ENCODE data around the gene TPM2.

TPM2 gene

DNA sequence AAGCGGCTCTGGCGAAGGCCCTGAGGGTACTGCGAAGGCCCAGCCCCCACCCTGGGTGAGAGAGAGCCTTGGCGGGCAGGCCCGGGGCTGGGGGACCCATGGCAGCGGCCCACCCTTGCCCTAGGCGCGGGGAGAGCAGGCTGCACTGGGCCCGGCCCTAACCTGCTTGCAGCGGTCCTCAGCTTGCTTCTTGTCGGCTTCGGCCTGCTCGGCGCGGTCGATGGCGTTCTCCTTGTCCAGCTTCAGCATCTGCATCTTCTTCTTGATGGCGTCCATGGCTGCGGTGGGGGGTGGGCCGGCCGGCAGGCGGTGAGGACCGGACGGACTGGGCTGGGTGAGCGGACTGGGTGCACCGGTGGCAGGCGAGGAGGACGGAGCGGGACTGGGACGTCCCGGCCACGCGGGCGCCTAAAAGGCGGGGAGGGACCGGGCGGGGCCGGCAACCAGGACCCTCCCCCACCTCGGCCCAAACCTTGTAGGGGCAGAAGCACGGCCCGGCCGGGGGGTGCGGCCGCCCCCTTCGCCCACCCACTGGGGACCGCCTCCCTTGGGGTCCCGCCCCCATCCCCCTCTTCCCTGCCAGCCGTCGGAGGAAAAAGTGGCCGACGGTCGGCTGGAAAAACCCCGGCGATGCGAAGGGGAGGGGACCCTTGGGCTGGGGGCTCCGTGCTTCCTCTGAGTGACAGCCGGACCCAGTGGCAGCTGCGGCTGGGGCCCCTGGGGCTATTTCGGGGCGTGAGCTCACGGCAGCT is at the start of gene TPM2:
TSS of gene TPM2 (minus strand) at position 384 of the 752 bp plus-strand sequence. CDS start at position 276, 108 bp downstream.
- DNase-seq, result no peak

DNA sequence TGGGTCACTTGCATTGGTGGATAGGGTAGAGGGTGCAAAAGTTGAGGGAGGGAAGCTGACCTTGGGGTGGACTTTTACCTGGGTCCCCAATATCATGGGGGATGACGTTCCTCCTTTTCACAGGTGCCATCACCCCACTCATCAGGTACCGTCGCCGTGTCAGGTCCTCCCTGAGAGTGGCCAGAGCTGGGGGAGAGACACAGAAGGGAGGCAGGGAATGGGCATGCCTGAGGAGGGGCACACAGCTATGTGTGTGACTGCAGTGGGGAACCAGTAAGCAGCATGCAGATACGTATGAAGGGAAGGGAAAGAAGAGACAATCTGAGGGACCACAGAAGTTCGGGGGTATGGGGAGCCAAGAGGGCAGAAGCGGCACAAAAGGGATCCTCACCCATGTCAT is 49.2 kb upstream of the TPM2 start:
- DNase-seq, result no peak

DNA sequence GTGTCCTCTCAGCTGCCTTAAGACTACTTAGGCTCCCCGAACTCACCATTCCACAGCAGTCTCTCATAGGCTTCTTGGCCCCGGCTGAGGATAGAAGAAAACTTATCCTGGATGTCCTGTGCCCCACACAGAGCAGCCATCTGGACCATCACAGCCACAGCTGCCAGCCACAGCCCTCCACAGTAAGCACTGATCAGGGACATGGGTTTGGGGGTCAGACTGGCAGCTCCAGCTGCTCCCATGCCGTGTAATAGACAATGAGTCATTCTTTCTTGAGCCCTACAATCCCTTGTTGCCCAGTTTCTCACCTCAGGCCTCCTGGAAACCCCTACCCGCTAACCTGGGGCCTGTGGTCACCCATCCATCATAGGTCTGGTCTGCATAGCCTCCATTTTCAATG is 48.5 kb upstream of the TPM2 start:
- DNase-seq, result no peak

DNA sequence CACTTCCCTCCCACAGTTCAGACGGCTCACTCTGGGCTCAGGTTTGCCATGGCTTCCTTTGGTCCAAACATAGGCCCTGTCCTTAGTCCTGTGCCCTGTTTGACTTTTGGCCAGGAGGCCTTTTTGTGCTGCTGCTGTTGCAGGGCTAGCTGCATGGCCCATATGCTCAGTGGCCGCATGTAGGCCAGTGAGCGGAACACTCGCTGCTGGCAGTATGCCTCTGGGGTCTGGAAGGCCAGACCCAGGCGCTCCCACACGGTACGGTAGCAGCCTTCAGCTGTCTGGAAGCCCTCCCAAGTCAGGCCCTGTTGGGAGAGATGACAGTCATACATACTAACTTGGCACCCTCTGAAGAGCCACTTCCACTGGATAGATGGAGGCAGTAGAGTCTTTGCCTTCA is 47.4 kb upstream of the TPM2 start:
- no peak for DNase-seq

DNA sequence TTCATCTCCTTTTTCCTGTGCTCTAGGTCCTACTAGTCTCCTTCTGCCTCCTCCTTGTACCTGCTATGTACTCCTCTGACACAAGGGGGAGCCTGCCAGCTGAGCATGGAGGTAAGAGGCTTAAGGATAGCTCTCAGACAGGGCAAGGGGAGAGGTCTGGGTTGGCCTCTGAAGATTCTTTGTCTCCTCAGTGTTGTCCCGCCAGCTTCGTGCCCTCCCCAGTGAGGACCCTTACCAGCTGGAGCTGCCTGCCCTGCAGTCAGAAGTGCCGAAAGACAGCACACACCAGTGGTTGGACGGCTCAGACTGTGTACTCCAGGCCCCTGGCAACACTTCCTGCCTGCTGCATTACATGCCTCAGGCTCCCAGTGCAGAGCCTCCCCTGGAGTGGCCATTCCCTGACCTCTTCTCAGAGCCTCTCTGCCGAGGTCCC is 46.5 kb upstream of the TPM2 start:
- DNase-seq, result peak; percentile 65

DNA sequence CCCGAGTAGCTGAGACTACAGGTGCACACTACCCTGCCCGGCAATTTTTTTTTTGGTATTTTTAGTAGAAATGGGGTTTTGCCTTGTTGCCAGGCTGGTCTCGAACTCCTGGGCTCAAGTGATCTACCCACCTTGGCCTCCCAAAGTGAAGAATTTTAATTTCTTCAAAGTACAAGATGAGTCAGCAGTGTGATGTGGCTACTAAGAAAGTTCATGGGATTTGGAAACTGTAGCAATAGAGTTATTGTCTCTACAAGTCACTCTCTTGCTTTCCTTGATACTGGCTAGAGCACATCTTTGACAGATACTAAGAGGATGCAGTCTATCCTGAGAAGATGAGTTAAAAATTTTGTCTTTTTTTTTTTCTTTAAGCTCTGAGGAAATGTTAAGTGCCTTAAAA is 44.4 kb upstream of the TPM2 start:
- no peak for DNase-seq

DNA sequence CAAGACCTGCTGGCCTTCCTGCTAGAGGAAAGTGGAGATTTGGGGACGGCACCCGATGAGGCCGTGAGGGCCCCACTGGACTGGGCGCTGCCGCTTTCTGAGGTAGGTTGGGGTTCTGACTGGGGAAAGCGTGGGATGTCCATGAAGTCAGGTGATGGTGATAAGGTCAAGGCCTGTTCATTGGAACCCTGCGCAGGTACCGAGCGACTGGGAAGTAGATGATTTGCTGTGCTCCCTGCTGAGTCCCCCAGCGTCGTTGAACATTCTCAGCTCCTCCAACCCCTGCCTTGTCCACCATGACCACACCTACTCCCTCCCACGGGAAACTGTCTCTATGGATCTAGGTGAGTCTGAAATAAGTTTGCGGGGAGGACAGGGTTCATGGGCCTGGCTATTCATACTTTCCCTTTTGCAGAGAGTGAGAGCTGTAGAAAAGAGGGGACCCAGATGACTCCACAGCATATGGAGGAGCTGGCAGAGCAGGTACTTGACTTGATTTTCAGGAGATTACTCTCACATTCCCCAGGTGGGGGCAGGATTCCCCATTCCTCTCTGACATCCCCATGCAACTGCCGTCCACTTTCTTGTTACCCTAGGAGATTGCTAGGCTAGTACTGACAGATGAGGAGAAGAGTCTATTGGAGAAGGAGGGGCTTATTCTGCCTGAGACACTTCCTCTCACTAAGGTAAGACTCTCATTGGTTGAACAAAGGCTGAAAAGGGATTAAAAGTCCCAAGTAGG is 43.2 kb upstream of the TPM2 start:
- DNase-seq, result peak; percentile 47

DNA sequence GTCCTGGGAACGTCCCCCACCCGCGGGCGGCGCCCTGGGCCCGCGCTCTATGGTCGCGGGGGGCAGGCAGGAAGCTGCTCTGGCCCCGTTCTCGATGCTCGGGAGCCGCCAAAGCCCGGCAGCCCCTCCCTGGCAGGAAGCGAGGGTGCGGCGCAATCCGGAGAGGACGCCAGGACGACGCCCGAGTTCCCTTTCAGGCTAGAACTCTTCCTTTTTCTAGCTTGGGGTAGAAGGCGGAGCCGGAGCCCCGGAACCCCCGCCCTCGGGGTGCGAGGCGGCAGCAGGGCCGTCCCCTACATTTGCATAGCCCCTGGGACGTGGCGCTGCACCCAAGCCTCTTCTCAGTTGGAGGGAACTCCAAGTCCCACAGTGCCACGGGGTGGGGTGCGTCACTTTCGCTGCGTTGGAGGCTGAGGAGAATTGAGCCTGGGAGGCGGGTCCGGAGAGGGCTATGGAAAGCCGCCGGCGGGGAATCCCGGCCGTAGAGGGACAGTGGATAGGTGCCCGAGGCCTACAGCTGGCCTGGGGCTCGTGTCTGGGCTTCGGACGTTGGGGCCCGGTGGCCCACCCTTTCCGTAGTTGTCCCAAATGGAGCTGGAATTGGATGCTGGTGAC is 42.6 kb upstream of the TPM2 start, which contains the start of the genes CREB3 and TLN1:
TSS of gene CREB3 (plus strand) at position 482 of the 615 bp plus-strand sequence. CDS start at position 589, 107 bp downstream.
TSS of gene TLN1 (minus strand) at position 11 of the 615 bp plus-strand sequence. CDS start 6,501 bp downstream, outside the sequence.
- DNase-seq, result peak; percentile 98

DNA sequence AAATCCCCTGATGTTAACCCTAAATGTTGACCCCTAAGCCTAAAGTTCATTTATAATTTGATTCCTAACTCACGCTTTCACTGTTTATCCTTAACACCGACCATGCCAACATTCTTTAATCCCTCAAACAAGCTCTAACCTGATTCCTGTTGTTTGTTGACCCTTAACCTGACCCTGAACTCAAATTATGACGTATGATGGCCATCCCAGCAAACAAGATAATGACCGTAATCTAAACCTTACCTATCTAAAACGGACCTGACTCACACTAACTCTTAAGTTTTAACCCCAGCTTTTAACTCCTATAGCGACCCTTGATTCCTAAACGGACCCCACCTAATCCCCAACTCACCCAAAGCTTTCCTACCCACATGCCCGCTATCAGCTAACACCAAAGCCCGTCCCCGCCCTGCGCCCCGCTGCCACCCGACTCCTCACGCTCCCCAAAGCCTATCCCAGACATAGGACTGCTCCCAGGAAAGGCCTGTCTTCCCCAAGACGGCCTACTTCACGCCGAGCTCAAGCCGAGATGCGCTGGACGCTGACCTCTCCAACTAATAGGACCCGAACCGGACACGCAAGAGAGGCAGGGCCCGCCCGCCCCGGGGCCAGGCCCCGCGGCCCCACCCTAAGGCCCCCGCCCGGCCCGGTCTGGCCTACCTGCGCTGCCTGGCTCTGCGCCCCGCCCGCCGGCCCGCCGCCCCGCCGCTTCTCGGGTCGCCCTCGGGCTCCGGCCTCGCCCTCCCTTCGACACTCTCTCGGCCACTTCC is 41.9 kb upstream of the TPM2 start:
- DNase-seq, result peak; percentile 30

DNA sequence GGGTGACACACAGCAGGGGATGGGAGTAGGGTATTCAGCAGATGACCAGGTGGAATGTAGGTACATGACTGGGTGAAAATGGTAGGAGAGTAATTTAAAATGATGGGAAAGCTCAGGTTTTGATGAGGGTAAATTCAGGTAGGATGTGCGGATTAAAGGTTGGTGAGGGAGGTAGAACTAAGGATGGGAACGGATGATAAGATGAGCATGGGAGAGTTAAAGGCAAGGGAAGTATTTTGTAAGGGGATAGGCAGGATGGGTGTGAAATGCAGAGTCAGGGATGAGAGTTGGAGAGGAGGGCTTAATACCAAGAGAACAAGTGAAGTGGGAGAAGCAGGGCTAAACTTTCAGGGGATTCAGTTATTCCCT is 40.7 kb upstream of the TPM2 start:
- no peak for DNase-seq

DNA sequence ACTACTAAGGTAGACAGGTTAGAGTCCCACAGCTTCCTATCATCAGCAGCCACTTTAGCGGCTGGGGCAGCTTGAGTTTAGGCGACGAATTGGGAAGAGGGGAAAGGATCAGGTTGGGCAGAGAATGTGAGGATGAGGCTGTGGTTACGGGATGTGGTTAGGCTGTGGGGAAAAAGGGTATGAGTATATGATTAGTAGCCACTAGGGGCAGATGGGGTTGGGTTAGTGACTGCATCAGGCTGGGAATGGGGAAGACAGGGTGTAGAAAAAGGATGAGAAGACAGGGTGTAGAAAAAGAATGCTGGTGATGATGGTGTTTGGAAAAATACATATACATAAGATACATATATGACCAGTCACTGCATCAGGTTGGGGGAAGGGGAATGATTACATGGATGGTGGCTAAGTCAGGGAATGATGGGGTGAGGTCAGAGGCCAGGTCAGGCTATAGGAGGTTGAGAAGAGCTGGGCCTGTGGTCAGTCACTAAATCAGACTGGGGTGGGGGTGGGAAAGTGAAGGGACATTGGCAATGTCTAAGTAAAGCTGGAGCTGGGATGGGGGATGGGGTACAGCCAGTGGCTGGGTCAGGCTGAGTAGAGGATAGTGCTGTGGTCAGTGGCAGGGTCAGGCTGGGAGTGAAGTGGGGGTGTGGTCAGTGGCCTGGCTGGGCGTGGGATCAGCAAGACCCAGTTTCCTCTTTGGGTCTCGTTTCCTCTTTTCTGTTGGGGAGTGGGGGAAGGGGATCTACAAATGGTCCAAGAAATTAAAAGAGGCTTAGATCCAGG is 40.2 kb upstream of the TPM2 start:
- peak; percentile 11 for DNase-seq

DNA sequence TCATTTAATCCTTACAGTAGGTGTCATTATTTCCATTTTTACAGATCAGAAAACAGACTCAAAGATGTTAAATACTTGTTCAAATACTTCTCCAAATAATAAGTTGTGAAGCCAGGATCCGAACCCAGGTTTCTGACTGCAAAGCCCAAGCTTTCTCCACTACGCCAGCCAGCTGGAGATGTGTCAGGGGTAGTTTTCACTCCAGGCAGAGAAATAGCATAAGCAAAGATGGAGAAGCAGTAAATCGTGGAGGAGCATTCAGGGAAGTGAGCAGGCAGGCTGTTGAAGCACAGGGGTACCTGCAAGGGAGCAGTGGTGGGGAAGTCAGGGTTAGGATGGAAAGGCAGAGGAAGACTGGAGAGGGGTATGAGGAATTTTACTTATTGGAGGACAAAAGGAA is 39.4 kb upstream of the TPM2 start:
- no peak for DNase-seq

DNA sequence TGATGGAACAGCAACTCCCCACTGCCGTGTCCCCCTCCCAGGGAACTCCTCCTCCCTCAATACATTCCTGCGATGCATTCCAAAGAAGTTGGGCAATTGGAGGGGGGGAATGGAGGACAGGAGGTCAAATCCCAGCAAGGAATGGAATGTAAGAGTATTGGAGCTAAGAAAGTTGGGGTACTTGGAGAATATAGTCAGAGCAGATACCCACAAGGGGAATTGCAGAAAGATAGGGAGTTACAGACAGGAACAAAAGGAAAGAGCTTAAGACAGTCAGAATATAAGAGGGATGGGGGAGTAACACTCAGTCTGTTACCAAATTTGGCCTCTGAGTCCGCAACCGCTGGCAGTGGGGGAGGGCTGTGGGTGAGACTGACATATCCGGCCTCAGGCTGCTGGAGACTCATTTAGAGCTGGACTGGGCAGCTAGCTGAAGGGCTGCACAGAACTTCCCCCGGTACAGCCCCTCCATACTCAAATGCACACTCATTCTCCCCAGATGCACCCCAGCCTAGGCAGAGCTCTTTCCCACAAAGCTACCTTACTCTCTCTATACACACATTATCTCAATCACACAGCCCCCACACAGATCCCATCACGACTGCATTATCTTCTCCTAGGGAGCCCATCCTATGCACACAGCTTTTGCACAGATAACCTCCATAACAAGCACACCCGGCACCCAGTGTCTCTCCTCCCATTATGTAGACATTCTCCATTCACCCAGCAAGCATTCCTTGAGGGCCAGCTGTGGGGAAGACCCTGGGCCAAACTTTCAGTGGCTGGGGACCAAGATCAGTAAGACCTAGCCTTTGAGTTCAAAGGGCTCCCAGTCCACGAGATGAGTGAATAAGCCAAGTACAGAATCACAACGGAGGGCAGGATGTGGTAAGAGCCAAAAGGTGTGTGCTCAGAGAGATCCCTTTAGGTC is 38.6 kb upstream of the TPM2 start:
- no peak for DNase-seq

DNA sequence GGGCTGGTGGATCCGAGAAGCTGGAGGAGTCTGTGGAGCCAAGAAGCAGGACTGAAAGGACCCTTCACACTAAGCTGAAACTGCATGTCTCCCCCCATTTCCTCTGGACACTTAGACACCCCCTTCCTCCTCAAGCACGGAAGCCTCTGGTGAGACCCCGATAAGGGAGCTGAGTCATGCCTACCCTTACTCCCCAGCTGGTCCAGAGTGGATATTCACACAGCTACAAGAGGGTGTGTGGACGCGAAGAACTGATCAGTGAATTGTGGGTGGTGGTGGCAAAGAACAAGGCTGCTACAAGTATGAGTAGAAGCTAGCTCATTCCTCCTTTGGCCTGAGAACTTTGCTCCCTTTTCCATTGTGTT is 37.9 kb upstream of the TPM2 start:
- no peak for DNase-seq

DNA sequence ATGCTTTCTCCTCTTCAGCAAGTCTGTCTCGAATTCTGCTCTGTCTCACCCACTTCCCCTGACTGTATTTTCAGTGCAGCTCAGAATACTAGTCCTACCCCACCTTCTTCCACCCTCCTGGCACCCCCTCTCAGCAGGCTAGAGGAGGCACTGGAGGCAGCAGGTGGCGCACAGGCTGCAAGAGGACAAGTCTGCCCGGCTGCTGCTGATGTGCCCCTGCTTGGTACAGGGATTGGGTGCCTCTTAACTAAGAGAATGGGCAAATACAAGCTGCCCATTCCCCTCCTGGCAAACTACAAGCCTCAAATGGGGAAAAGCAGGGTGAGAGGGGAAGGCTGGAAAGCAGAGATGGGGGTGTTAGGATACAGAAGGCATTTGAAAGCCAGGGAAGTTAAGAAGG is 37.2 kb upstream of the TPM2 start:
- no peak for DNase-seq

DNA sequence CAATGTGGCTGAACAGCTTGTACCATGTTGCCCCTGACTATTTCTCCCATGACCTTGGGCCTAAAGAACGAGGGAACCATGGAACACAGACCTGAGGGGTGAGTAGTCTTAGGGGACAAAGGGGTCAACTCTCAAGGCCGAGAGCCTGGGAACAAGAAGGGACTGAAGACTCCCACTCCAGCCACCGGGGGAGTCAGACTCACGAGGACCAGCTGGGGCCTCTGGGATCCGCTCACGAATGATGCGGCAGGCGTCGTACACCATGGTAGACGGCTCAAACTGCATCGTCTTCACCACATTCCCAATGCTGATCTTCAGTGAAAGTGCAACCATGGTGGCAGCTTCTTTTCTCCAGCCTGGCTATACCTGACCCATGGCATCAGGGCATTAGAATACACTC is 35.6 kb upstream of the TPM2 start:
- DNase-seq, result no peak

DNA sequence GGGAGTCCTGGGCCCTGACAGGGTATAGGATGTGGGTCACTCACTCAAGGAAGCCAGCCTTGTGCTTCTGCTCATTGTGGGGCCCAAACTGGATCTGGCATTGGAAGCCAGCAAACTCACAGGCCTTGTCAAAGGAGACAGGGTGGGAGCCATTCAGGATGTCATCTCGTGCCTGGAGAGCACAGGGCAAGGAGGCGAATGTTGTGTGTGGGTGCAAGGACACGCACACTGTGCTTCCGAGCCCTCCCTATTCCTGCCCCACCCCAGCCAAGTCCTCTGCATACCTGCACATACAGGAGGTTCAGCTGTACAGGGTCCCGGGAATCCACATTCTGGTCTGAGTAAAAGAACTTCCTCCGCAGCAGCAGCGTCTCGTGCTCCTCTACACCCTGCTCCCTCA is 34.2 kb upstream of the TPM2 start:
- DNase-seq, result no peak

DNA sequence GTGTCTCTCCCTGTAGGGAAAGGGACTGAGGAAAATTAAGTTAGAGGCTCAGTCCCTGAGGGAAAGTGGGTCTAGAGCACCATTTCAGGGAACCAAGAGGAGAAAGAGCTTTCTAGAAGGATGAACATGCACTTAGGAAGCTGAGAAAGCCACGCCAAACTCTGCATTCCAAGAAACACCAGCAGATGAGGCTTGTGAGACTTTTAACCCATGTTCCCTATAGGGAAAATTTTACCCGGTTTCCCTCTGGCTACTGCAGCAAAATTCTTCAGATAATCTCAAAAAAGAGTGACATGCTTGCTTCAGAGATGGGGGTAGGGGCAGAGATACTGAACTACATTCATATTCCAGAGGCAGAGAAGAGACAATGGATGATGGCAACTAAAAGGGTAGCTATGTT is 33.7 kb upstream of the TPM2 start:
- no peak for DNase-seq

DNA sequence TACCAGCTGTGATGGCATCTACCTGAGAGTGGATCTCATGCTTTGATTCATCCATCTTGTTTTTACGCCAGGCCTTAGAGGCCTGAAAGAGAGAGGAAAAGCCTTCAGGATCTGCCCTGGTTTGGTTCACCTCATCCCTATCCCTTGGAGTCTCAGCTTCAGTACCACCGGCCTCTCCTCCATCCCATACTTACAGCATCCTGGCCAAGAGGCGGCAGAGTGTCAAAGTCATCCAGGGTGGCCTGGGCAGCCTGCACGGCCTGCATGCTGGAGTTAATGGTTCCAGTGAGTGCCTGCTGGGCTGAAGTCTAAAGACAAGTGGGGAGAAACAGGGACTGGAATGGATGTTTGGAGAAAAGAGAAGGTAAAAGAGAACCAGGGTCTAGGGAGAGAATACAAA is 29.8 kb upstream of the TPM2 start:
- no peak for DNase-seq

DNA sequence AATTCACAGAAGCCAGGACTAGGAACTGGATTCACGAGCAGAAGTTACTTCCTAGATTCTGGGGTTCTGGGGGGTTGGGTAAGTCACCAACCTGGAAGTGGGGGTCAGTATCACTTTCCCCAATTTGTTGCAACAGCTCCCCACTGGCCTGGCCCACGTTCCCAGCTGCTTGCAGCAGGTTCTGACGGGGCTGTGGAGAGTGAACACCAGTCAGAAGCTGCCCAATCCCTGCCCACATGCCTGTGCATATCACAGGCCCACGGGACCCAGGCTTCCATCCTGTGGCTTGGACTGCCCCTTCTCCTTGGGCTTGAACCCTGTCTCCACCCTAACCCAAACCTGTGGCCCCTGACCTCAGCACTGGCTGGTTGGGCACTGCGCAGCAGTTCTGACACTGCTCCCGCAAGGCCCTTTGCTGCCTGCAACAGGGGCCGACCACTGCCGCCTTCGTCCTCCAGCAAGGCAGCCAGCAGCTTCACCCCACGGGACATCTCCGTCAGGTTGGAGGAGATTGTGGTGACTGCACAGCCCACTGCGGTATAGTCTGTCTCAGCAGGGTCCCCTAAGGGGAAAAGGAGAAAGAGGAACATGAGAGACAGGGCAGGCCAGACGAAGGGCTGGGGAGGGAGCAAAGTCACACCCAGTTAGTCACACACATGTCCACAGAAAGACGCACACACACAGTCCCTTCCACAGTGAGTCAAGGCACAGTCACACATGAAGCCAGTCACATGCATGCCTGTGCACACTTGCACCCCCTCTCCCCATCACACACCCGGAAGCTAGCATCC is 29.2 kb upstream of the TPM2 start:
- no peak for DNase-seq
